Keratinocyte (primary cell): ENCODE data around the gene ABAT. TPM values are rescaled to one million over a fixed set of nuclear protein-coding genes. Genes with fewer than 3 reads are reported as not detected.

Experiments
- DNase-seq: peaks from one replicate; pipeline ENCODE4 v3.0.0-alpha.2; 2011; ENCODE audit warnings: low read depth, missing footprints, low spot score
- FAIRE-seq: peaks from 2 replicates; lab custom pipeline; 2011; peaks lifted over from hg19 to GRCh38; lab: Jason Lieb, UNC
- H2AFZ ChIP-seq: 2 replicates; pipeline ENCODE4 v1.6.0; 2012; ENCODE audit warnings: low read length, control low read depth, inconsistent platforms; ENCODE audit not compliant: control insufficient read depth
- H3K27ac ChIP-seq: 2 replicates; pipeline ENCODE4 v1.5.1; 2011; ENCODE audit warnings: low read length; ENCODE audit not compliant: control insufficient read depth, insufficient read depth
- H3K27me3 ChIP-seq: 3 replicates; pipeline ENCODE4 v1.6.0; 2011; ENCODE audit warnings: low read length; ENCODE audit not compliant: control insufficient read depth, insufficient read depth; ENCODE audit errors: extremely low read depth
- H3K36me3 ChIP-seq, 2 experiments: 2 replicates in 1 of 2; 3 replicates in 1 of 2; pipeline ENCODE4 v1.5.1; 2011; ENCODE audit warnings: low read length in 2 of 2, mild to moderate bottlenecking in 1 of 2; ENCODE audit not compliant: control insufficient read depth in 2 of 2, insufficient read depth in 2 of 2; ENCODE audit errors: extremely low read depth in 1 of 2
- H3K4me1 ChIP-seq: 3 replicates; pipeline ENCODE4 v1.5.1; 2011; ENCODE audit warnings: low read length; ENCODE audit not compliant: control insufficient read depth, insufficient read depth; ENCODE audit errors: extremely low read depth
- H3K4me2 ChIP-seq: 3 replicates; pipeline ENCODE4 v1.6.0; 2011; ENCODE audit warnings: low read depth, low read length; ENCODE audit not compliant: control insufficient read depth, insufficient read depth; ENCODE audit errors: extremely low read depth
- H3K4me3 ChIP-seq, 3 experiments: fragments of 200-600 bp in 1 of 3; sonication (generic) in 1 of 3; 2 replicates in 2 of 3; 3 replicates in 1 of 3; pipeline ENCODE4 v1.5.1; 2011 to 2016; ENCODE audit warnings: low read length in 3 of 3, mild to moderate bottlenecking in 3 of 3, control low read depth in 2 of 3, inconsistent platforms in 1 of 3, low read depth in 1 of 3, mixed read lengths in 1 of 3, mixed run types in 1 of 3, moderate library complexity in 1 of 3; ENCODE audit not compliant: control insufficient read depth in 2 of 3, insufficient read depth in 2 of 3; ENCODE audit errors: extremely low read depth in 1 of 3
- H3K79me2 ChIP-seq: 2 replicates; pipeline ENCODE4 v1.6.0; 2012; ENCODE audit warnings: low read length; ENCODE audit not compliant: control insufficient read depth, insufficient read depth
- H3K9ac ChIP-seq: 3 replicates; pipeline ENCODE4 v1.6.0; 2011; ENCODE audit warnings: low read length; ENCODE audit not compliant: control insufficient read depth, insufficient read depth; ENCODE audit errors: extremely low read depth
- H3K9me1 ChIP-seq: 3 replicates; pipeline ENCODE4 v1.6.0; 2011; ENCODE audit warnings: low read length; ENCODE audit not compliant: control insufficient read depth, insufficient read depth; ENCODE audit errors: extremely low read depth
- H3K9me3 ChIP-seq: 2 replicates; pipeline ENCODE4 v1.5.1; 2012; ENCODE audit warnings: low read depth, low read length; ENCODE audit not compliant: control insufficient read depth
- H4K20me1 ChIP-seq: 3 replicates; pipeline ENCODE4 v1.6.0; 2011; ENCODE audit warnings: low read length; ENCODE audit not compliant: control insufficient read depth, insufficient read depth; ENCODE audit errors: extremely low read depth
- CTCF ChIP-seq, 3 experiments: IDR thresholded peaks in 1 of 3; conservative IDR thresholded peaks in 1 of 3; optimal IDR thresholded peaks in 1 of 3; 2 replicates in 2 of 3; 3 replicates in 1 of 3; pipeline versions ENCODE3 to v1.5.1; 2011; ENCODE audit warnings: low read length in 3 of 3, mild to moderate bottlenecking in 3 of 3, moderate library complexity in 2 of 3, control low read depth in 1 of 3, inconsistent platforms in 1 of 3; ENCODE audit not compliant: insufficient read depth in 2 of 3; ENCODE audit errors: extremely low read depth in 1 of 3
- EZH2 ChIP-seq: IDR thresholded peaks from one replicate; pipeline ENCODE4 v1.6.1; 2012; ENCODE audit warnings: inconsistent platforms, mild to moderate bottlenecking, low read length, moderate library complexity
- dilution Hi-C: fragments of 300-500 bp; cut with MboI; formaldehyde crosslinking; loops from one replicate; pipeline ENCODE4 v1.7.0; 2020; ENCODE audit warnings: low sequenced_read_pairs; ENCODE audit not compliant: extremely low pct_ligation_motif_present
- polyA plus RNA-seq, 5 experiments: library from polyadenylated mRNA; depleted of rRNA in 3 of 5; stranded (reverse) in 3 of 5; stranded (forward) in 1 of 5; unstranded in 1 of 5; fragments of >200 nt; gene quantifications; 1 replicate in 1 of 5; 2 replicates in 3 of 5; 3 replicates in 1 of 5; pipeline versions ENCODE4 v1.2.1 to v1.2.3, GENCODE V29; 2011 to 2012; ENCODE audit warnings: missing spikeins in 2 of 5, low read depth in 1 of 5, low replicate concordance in 1 of 5

The ABAT gene
- polyA plus RNA-seq, 1 donor (not counting 4 experiments of a cell fraction or from before 2014, with no cell fraction given) = 13.7 TPM

DNA sequence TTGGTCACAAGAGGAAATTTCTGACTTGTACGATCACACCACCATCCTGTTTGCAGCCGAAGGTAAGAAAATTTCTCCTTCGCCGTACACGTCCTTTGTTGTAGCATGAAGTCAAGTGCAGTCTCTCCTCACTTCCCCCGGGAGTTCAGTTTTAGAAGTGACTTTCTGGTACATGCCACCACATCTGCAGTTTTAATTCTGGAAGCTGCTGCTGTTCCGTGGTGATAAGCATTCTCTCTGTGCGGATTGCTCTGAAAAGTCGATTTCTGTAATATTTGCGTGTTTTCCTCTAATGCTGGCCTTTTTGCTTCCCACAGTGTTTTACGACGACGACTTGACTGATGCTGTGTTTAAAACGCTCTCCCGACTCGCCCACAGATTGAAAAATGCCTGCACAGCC is 32.3 kb upstream of the ABAT start:
- Histone ChIP-seq H4K20me1 (no peaks in the 10 kb centered on the region), H3K9ac (no peak overlapping the region), H3K27ac (no peak overlapping the region), H3K9me3 (no peaks in the 10 kb centered on the region), H3K27me3 (no peaks in the 10 kb centered on the region), H3K4me3 (no peak overlapping the region), H3K9me1 (no peaks in the 10 kb centered on the region), H3K4me2 (no peak overlapping the region), H2AFZ (no peak overlapping the region), H3K79me2 (no peaks in the 10 kb centered on the region), H3K4me1 (peaks cover 14% of the 10 kb centered on the region), H3K36me3 (peaks cover 37 to 38% of the 10 kb centered on the region in 2 experiments)
- dilution Hi-C loops = no loop called here
- FAIRE-seq (no peak), DNase-seq (no peak)
- TF ChIP-seq CTCF (optimal IDR thresholded peaks at IDR 0.05 in 1 of 3, IDR thresholded peaks at IDR 0.05 in 1 of 3, conservative IDR thresholded peaks at IDR 0.05 in 1 of 3; ENCODE audit: extremely low read depth in 1 of 3, insufficient read depth in 2 of 3, low read length in 3 of 3) = no peak
- no peak for TF ChIP-seq EZH2

- Histone ChIP-seq H3K4me1 (peaks cover 14% of the 10 kb centered on the region), H3K4me2 (no peak overlapping the region), H3K27ac (no peak overlapping the region), H3K9me3 (no peaks in the 10 kb centered on the region), H3K9me1 (no peaks in the 10 kb centered on the region), H4K20me1 (no peaks in the 10 kb centered on the region), H3K9ac (no peak overlapping the region), H3K27me3 (no peaks in the 10 kb centered on the region), H3K4me3 (no peak overlapping the region), H3K79me2 (no peaks in the 10 kb centered on the region), H2AFZ (no peak overlapping the region), H3K36me3 (peaks cover 39 to 42% of the 10 kb centered on the region in 2 experiments)
- dilution Hi-C loops = no loop called here
- FAIRE-seq (no peak), DNase-seq (no peak)
- TF ChIP-seq CTCF (optimal IDR thresholded peaks at IDR 0.05 in 1 of 3, IDR thresholded peaks at IDR 0.05 in 1 of 3, conservative IDR thresholded peaks at IDR 0.05 in 1 of 3; ENCODE audit: extremely low read depth in 1 of 3, insufficient read depth in 2 of 3, low read length in 3 of 3) (no peak), EZH2 (no peak)
These were observed 29.9 kb upstream of the ABAT start for GRCh38 chr16:8644211-8645140.
